WTC11 (cell line): ENCODE data around the gene GABRQ. TPM values are rescaled to one million over a fixed set of nuclear protein-coding genes. Genes with fewer than 3 reads are reported as not detected.

Experiments used
- ATAC-seq: fragments of 200-7000 bp; cut with Tn5 transposase; 2 replicates; pipeline ENCODE4 v1.10.0; 2021; ENCODE audit warnings: mild to moderate bottlenecking, moderate library complexity
- CTCF ChIA-PET: fragments of 300-600 bp; sonication (Branson Sonifier 250); formaldehyde crosslinking; loops from one replicate; lab custom pipeline; 2021; ENCODE audit warnings: antibody characterized with exemption; lab: Charles Lee
- POLR2A ChIA-PET: fragments of 350-600 bp; sonication (Branson Sonifier 250); formaldehyde crosslinking; loops from one replicate; lab custom pipeline; 2021; ENCODE audit warnings: antibody characterized with exemption; lab: Charles Lee
- DNase-seq: peaks from one replicate; pipeline ENCODE4 v3.0.0; 2021; ENCODE audit warnings: low spot score
- H3K27ac Mint-ChIP-seq: 2 replicates; pipeline ENCODE4 v1.8.0; 2021; ENCODE audit warnings: mixed read lengths
- H3K27me3 Mint-ChIP-seq: 2 replicates; pipeline ENCODE4 v1.8.0; 2021; ENCODE audit warnings: low read depth, mild to moderate bottlenecking, moderate library complexity, mixed read lengths
- H3K36me3 Mint-ChIP-seq: 2 replicates; pipeline ENCODE4 v1.8.0; 2021; ENCODE audit warnings: mixed read lengths
- H3K4me1 Mint-ChIP-seq: 2 replicates; pipeline ENCODE4 v1.8.0; 2022; ENCODE audit warnings: mixed read lengths
- H3K4me3 Mint-ChIP-seq: 2 replicates; pipeline ENCODE4 v1.8.0; 2021; ENCODE audit warnings: mild to moderate bottlenecking, moderate library complexity, mixed read lengths
- H3K9me3 Mint-ChIP-seq: 2 replicates; pipeline ENCODE4 v1.8.0; 2021; ENCODE audit warnings: mixed read lengths
- AFF4 ChIP-seq: sonication (generic); formaldehyde crosslinking; IDR thresholded peaks from 2 replicates; pipeline ENCODE4 v1.8.1; 2023; ENCODE audit warnings: mild to moderate bottlenecking, missing genetic modification reagents, borderline replicate concordance
- AR ChIP-seq: fragments of 250-450 bp; sonication (Bioruptor Pico); IDR thresholded peaks from 2 replicates; pipeline ENCODE4 v1.9.0; 2021; ENCODE audit warnings: mild to moderate bottlenecking
- ATF1 ChIP-seq: sonication (generic); formaldehyde crosslinking; IDR thresholded peaks from 2 replicates; pipeline ENCODE4 v1.8.1; 2023; ENCODE audit warnings: mild to moderate bottlenecking, moderate library complexity, missing genetic modification reagents
- ETV6 ChIP-seq: sonication (generic); formaldehyde crosslinking; IDR thresholded peaks from 2 replicates; pipeline ENCODE4 v1.8.1; 2022; ENCODE audit warnings: mild to moderate bottlenecking, missing genetic modification reagents
- FOXJ3 ChIP-seq: sonication (generic); formaldehyde crosslinking; IDR thresholded peaks from 2 replicates; pipeline ENCODE4 v1.9.0; 2021; ENCODE audit warnings: missing genetic modification reagents, mild to moderate bottlenecking, borderline replicate concordance
- IRF1 ChIP-seq: sonication (generic); formaldehyde crosslinking; IDR thresholded peaks from 2 replicates; pipeline ENCODE4 v1.8.0; 2023; ENCODE audit warnings: missing genetic modification reagents
- JUN ChIP-seq: sonication (generic); formaldehyde crosslinking; IDR thresholded peaks from 2 replicates; pipeline ENCODE4 v1.8.0; 2023; ENCODE audit warnings: mild to moderate bottlenecking, missing genetic modification reagents
- MAX ChIP-seq: sonication (generic); formaldehyde crosslinking; IDR thresholded peaks from 2 replicates; pipeline ENCODE4 v1.8.0; 2022; ENCODE audit warnings: mild to moderate bottlenecking, missing genetic modification reagents
- NR1H2 ChIP-seq: sonication (generic); formaldehyde crosslinking; IDR thresholded peaks from 2 replicates; pipeline ENCODE4 v1.9.0; 2021; ENCODE audit warnings: mild to moderate bottlenecking, moderate library complexity, missing genetic modification reagents
- TEAD1 ChIP-seq: sonication (generic); formaldehyde crosslinking; IDR thresholded peaks from 2 replicates; pipeline ENCODE4 v1.8.0; 2022; ENCODE audit warnings: mild to moderate bottlenecking, missing genetic modification reagents
- TEAD4 ChIP-seq: sonication (generic); formaldehyde crosslinking; IDR thresholded peaks from 2 replicates; pipeline ENCODE4 v1.8.0; 2022; ENCODE audit warnings: mild to moderate bottlenecking, missing genetic modification reagents
- TP53 ChIP-seq: sonication (generic); formaldehyde crosslinking; IDR thresholded peaks from 2 replicates; pipeline ENCODE4 v1.8.1; 2023; ENCODE audit warnings: mild to moderate bottlenecking, missing genetic modification reagents
- USF2 ChIP-seq: sonication (generic); formaldehyde crosslinking; IDR thresholded peaks from 2 replicates; pipeline ENCODE4 v1.8.1; 2023; ENCODE audit warnings: mild to moderate bottlenecking, missing genetic modification reagents, moderate library complexity
- ZNF138 ChIP-seq: sonication (generic); formaldehyde crosslinking; conservative IDR thresholded peaks from 2 replicates; pipeline ENCODE4 v1.8.1; 2022; ENCODE audit warnings: mild to moderate bottlenecking, moderate library complexity, missing genetic modification reagents
- ZNF232 ChIP-seq: sonication (generic); formaldehyde crosslinking; IDR thresholded peaks from 2 replicates; pipeline ENCODE4 v1.8.0; 2022; ENCODE audit warnings: mild to moderate bottlenecking, missing genetic modification reagents
- ZSCAN18 ChIP-seq: fragments of 250-450 bp; sonication (Bioruptor Pico); IDR thresholded peaks from 2 replicates; pipeline ENCODE4 v2.1.2; 2022; ENCODE audit warnings: mild to moderate bottlenecking, moderate library complexity
- total RNA-seq: library from RNA; stranded (reverse); gene quantifications from 3 replicates; pipeline ENCODE4 v1.2.3, GENCODE V29; 2021

The GABRQ gene
- total RNA-seq, 1 experiment from 2014 or later = 8.6 TPM

- TF ChIP-seq ZSCAN18 (CRISPR knock-in tag) (no peak), TEAD1 (no peak), ZNF138 (CRISPR knock-in tag) (no peak), ATF1 (CRISPR knock-in tag) (no peak), TEAD4 (no peak), IRF1 (CRISPR knock-in tag) (no peak), ETV6 (CRISPR knock-in tag) (no peak), ZNF232 (CRISPR knock-in tag) (no peak)
These were observed 779 bp downstream of the GABRQ start (continued) for GRCh38 chrX:152638443-152638904.

- Mint-ChIP-seq H3K27ac (no peak overlapping the region), H3K4me3 (peak overlapping the region; percentile 84), H3K9me3 (no peaks in the 10 kb centered on the region), H3K27me3 (peaks cover 21% of the 10 kb centered on the region), H3K36me3 (no peaks in the 10 kb centered on the region)
- no peak for ATAC-seq
- POLR2A ChIA-PET = interaction anchor here (0.6 kb wide), 1 partner anchor 1264 kb away, joined by 4 read pairs; no protein-coding TSS in a partner anchor
- DNase-seq = no peak
- no peak for TF ChIP-seq JUN (CRISPR knock-in tag)
- TF ChIP-seq NR1H2 (CRISPR knock-in tag) = no peak
- TF ChIP-seq TP53 (CRISPR knock-in tag) = no peak
- no peak for TF ChIP-seq AR
- TF ChIP-seq FOXJ3 (CRISPR knock-in tag) = no peak
- TF ChIP-seq MAX (CRISPR knock-in tag) = no peak
- TF ChIP-seq AFF4 (CRISPR knock-in tag) = no peak
- TF ChIP-seq USF2 (CRISPR knock-in tag) = no peak
- no peak for TF ChIP-seq ZSCAN18 (CRISPR knock-in tag)
- TF ChIP-seq, all 79 proteins: peak for 0
- H3K4me1 Mint-ChIP-seq = peaks cover 50% of the 10 kb centered on the region
- CTCF ChIA-PET = interaction anchor here (0.6 to 4.2 kb wide), 4 partner anchors 19 to 606 kb away, joined by 4 to 65 read pairs (median 5); no protein-coding TSS in a partner anchor
These were observed 1.7 kb downstream of the GABRQ start for GRCh38 chrX:152639426-152639825.
